Adrenal gland (tissue), 5 donors: ENCODE measurements around the gene RUNX1.

Experiments
- POLR2A ChIP-seq, 2 donors: fragments of 450-650 bp; IDR thresholded peaks; one replicate each; pipeline ENCODE4 v1.6.1; 2017; ENCODE audit warnings: antibody characterized with exemption in 2 of 2, mild to moderate bottlenecking in 2 of 2, moderate library complexity in 1 of 2
- TF ChIP-seq, protein P1 (sequence below), 6 experiments: fragments of 450-650 bp in 4 of 6; fragments of 200-600 bp in 2 of 6; sonication (generic) in 1 of 6; IDR thresholded peaks; 1 replicate in 5 of 6; 2 replicates in 1 of 6; pipeline versions ENCODE4 v1.5.1 to v1.8.0; 2016 to 2021; ENCODE audit warnings: antibody characterized with exemption in 6 of 6, mild to moderate bottlenecking in 2 of 6, moderate library complexity in 1 of 6
- donor health status: DM: no; HTN: no; CAD: no.

DNA sequence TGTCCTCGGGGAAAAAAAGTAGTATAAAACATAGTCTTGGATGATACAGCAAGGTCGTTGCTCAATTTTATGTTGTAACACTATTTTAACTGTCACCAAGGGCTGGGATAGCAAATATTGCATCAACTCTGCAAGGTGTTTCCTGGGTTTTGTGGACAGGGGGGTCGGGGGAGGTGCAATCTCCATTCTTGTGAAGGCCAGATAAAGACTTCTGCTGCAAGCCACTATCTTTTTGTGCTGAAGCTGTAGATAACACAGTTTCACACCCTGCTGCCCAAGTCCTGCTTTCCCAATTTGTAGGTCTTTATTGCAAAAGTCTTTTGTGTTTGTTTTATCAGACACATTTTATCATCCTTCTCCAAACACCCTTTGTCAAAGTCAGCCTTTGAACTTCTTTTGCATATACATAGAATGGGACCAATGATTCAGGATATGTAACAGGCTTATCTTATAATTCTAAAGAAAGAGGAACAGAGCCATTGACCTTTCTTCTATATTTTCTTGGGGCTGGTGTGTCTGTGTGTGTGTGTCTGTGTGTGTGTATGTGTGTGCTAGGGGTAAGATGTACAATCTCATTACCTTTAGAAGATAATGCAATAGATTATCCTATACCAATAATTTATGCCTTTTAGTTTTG, 140.6 kb downstream of the RUNX1 start:
- TF ChIP-seq, protein P1, sequence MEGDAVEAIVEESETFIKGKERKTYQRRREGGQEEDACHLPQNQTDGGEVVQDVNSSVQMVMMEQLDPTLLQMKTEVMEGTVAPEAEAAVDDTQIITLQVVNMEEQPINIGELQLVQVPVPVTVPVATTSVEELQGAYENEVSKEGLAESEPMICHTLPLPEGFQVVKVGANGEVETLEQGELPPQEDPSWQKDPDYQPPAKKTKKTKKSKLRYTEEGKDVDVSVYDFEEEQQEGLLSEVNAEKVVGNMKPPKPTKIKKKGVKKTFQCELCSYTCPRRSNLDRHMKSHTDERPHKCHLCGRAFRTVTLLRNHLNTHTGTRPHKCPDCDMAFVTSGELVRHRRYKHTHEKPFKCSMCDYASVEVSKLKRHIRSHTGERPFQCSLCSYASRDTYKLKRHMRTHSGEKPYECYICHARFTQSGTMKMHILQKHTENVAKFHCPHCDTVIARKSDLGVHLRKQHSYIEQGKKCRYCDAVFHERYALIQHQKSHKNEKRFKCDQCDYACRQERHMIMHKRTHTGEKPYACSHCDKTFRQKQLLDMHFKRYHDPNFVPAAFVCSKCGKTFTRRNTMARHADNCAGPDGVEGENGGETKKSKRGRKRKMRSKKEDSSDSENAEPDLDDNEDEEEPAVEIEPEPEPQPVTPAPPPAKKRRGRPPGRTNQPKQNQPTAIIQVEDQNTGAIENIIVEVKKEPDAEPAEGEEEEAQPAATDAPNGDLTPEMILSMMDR (IDR thresholded peaks at IDR 0.05): no peak
- no peak for TF ChIP-seq POLR2A (IDR thresholded peaks at IDR 0.05)
